Right atrium auricular region (tissue), 2 donors: Measurements from ENCODE around the gene KRT79. TPM values are rescaled to one million over a fixed set of nuclear protein-coding genes. Genes with fewer than 3 reads are reported as not detected.

ENCODE experiments used
- DNase-seq: peaks from one replicate; pipeline ENCODE4 v3.0.0-alpha.2; 2019; ENCODE audit warnings: low spot score
- H3K27ac ChIP-seq, 2 donors: fragments of 200-600 bp; sonication (generic); 1 replicate in 1 of 2; 2 replicates in 1 of 2; pipeline ENCODE4 v1.5.1; 2016 to 2019
- H3K27me3 ChIP-seq, 2 donors: fragments of 200-600 bp; sonication (generic); one replicate each; pipeline versions ENCODE4 v1.5.1 to v1.6.0; 2017 to 2019
- H3K36me3 ChIP-seq: fragments of 200-600 bp; sonication (generic); one replicate; pipeline ENCODE4 v1.5.1; 2016
- H3K4me1 ChIP-seq, 2 donors: fragments of 200-600 bp; sonication (generic); one replicate each; pipeline versions ENCODE4 v1.5.1 to v1.6.0; 2017 to 2019
- H3K4me3 ChIP-seq, 2 donors: fragments of 200-600 bp; sonication (generic); 1 replicate in 1 of 2; 2 replicates in 1 of 2; pipeline ENCODE4 v1.5.1; 2017 to 2019; ENCODE audit warnings: mild to moderate bottlenecking in 1 of 2, moderate library complexity in 1 of 2
- H3K9me3 ChIP-seq, 2 donors: fragments of 200-600 bp; sonication (generic); one replicate each; pipeline ENCODE4 v1.5.1; 2019
- CTCF ChIP-seq, 2 donors: fragments of 200-600 bp; sonication (generic); IDR thresholded peaks; one replicate each; pipeline ENCODE4 v1.5.1; 2019; ENCODE audit warnings: antibody characterized with exemption in 2 of 2
- total RNA-seq, 2 donors: library from RNA; depleted of rRNA; stranded (reverse); fragments of >200 nt; gene quantifications; one replicate each; pipeline ENCODE4 v1.1.0, GENCODE V29; 2016

The KRT79 gene
- total RNA-seq, 2 donors from 2014 or later, result not detected

GRCh38 chr12:52837781-52838608, 3.9 kb upstream of the KRT79 start:
- Histone ChIP-seq H3K27ac (no peak overlapping the region), H3K4me3 (no peak overlapping the region), H3K27me3 (no peaks in the 10 kb centered on the region), H3K36me3 (no peaks in the 10 kb centered on the region), H3K9me3 (no peaks in the 10 kb centered on the region), H3K4me1 (no peaks in the 10 kb centered on the region)
- TF ChIP-seq CTCF (IDR thresholded peaks at IDR 0.05), result no peak
- DNase-seq, result no peak

GRCh38 chr12:52837413-52837741, 3.3 kb upstream of the KRT79 start:
- no peaks in the 10 kb centered on the region for H3K27me3 ChIP-seq
- H3K36me3 ChIP-seq, result no peaks in the 10 kb centered on the region
- H3K27ac ChIP-seq, result no peak overlapping the region
- H3K4me1 ChIP-seq, result no peaks in the 10 kb centered on the region
- no peak for TF ChIP-seq CTCF (IDR thresholded peaks at IDR 0.05)
- no peak overlapping the region for H3K4me3 ChIP-seq
- no peak for DNase-seq
- no peaks in the 10 kb centered on the region for H3K9me3 ChIP-seq

- no peak for TF ChIP-seq CTCF (IDR thresholded peaks at IDR 0.05)
These were observed 2.6 kb upstream of the KRT79 start for GRCh38 chr12:52836491-52837412.

GRCh38 chr12:52836042-52836466, 1.9 kb upstream of the KRT79 start:
- Histone ChIP-seq H3K9me3 (no peaks in the 10 kb centered on the region), H3K27ac (no peak overlapping the region), H3K36me3 (no peaks in the 10 kb centered on the region), H3K27me3 (no peaks in the 10 kb centered on the region), H3K4me1 (no peaks in the 10 kb centered on the region), H3K4me3 (no peak overlapping the region)
- DNase-seq, result no peak
- no peak for TF ChIP-seq CTCF (IDR thresholded peaks at IDR 0.05)

More at GRCh38 chr12:52836491-52837412, 2.6 kb upstream of the KRT79 start:
- DNase-seq, result no peak
- Histone ChIP-seq H3K4me1 (no peaks in the 10 kb centered on the region), H3K4me3 (no peak overlapping the region), H3K9me3 (no peaks in the 10 kb centered on the region), H3K27me3 (no peaks in the 10 kb centered on the region), H3K27ac (no peak overlapping the region), H3K36me3 (no peaks in the 10 kb centered on the region)

- Histone ChIP-seq H3K36me3 (no peaks in the 10 kb centered on the region), H3K4me1 (no peaks in the 10 kb centered on the region), H3K27me3 (no peaks in the 10 kb centered on the region), H3K27ac (no peak overlapping the region), H3K4me3 (no peak overlapping the region), H3K9me3 (no peaks in the 10 kb centered on the region)
- no peak for DNase-seq
- no peak for TF ChIP-seq CTCF (IDR thresholded peaks at IDR 0.05)
These were observed 1.3 kb upstream of the KRT79 start for GRCh38 chr12:52835271-52836041.
